ENCODE measurements around the gene PCNX2.
A peak's percentile ranks its signal among the peaks of the same experiment; 100 is the strongest.

The PCNX2 gene

DNA sequence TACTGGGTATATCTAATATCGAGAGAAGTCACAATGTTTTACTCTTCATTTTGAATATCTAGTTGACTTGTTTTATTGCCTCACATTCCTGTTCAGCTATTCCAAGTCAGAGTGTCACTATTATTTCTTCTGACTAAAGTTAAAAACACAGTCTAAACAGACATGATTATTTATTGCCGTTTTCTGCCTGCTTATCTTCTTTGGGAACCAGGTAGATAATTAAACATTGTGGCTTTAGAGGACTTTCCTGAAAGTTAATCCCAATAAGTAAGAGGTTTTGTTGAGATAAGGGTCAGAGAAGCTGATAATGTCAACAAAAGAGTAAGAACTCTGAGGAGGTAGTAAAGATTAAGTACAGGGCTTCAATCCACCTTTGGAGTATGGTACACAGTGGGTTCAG is 53.8 kb downstream of the PCNX2 start (continued):
- TF ChIP-seq ZNF366 (tag by site-specific recombination; conservative IDR thresholded peaks at IDR 0.05), result peak; percentile 81
- peak; percentile 100 for TF ChIP-seq OSR2 (tag by site-specific recombination; IDR thresholded peaks at IDR 0.05)
- TF ChIP-seq GLI2 (tag by site-specific recombination; IDR thresholded peaks at IDR 0.05; ENCODE audit: borderline replicate concordance, low read depth), result peak; percentile 95
- no peak for TF ChIP-seq ZNF514 (tag by site-specific recombination; IDR thresholded peaks at IDR 0.05)
- TF ChIP-seq SCRT1 (tag by site-specific recombination; IDR thresholded peaks at IDR 0.05; ENCODE audit: borderline replicate concordance), result peak; percentile 90
- TF ChIP-seq, protein P1, sequence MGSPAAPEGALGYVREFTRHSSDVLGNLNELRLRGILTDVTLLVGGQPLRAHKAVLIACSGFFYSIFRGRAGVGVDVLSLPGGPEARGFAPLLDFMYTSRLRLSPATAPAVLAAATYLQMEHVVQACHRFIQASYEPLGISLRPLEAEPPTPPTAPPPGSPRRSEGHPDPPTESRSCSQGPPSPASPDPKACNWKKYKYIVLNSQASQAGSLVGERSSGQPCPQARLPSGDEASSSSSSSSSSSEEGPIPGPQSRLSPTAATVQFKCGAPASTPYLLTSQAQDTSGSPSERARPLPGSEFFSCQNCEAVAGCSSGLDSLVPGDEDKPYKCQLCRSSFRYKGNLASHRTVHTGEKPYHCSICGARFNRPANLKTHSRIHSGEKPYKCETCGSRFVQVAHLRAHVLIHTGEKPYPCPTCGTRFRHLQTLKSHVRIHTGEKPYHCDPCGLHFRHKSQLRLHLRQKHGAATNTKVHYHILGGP (tag by site-specific recombination; IDR thresholded peaks at IDR 0.05), result peak; percentile 97
- TF ChIP-seq GLIS1 (tag by site-specific recombination; IDR thresholded peaks at IDR 0.05), result peak; percentile 91
- TF ChIP-seq ZNF146 (tag by site-specific recombination; IDR thresholded peaks at IDR 0.05), result 0 out of 2 replicates have a peak, but pooled peaks have one; percentile 67
- TF ChIP-seq ZSCAN30 (tag by site-specific recombination; IDR thresholded peaks at IDR 0.05), result peak; percentile 97
- TF ChIP-seq ZNF792 (tag by site-specific recombination; IDR thresholded peaks at IDR 0.05), result peak; percentile 63; the same call in 1 of the 2 replicates
- peak; percentile 93 for TF ChIP-seq ZNF664 (tag by site-specific recombination; IDR thresholded peaks at IDR 0.05)
- peak; percentile 66 for TF ChIP-seq ZNF600 (tag by site-specific recombination; IDR thresholded peaks at IDR 0.05)
- peak; percentile 75; the same call in 1 of the 2 replicates for TF ChIP-seq ZNF561 (tag by site-specific recombination; IDR thresholded peaks at IDR 0.05; ENCODE audit: borderline replicate concordance)
- TF ChIP-seq ZBTB8A (tag by site-specific recombination; IDR thresholded peaks at IDR 0.05), result peak; percentile 65
- TF ChIP-seq, protein P2, sequence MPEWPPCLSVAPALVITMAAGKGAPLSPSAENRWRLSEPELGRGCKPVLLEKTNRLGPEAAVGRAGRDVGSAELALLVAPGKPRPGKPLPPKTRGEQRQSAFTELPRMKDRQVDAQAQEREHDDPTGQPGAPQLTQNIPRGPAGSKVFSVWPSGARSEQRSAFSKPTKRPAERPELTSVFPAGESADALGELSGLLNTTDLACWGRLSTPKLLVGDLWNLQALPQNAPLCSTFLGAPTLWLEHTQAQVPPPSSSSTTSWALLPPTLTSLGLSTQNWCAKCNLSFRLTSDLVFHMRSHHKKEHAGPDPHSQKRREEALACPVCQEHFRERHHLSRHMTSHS (tag by site-specific recombination; IDR thresholded peaks at IDR 0.05), result peak; percentile 26; the same call in 1 of the 2 replicates
- TF ChIP-seq ZNF140 (tag by site-specific recombination; IDR thresholded peaks at IDR 0.05), result no peak
- peak; percentile 87 for TF ChIP-seq ZNF394 (tag by site-specific recombination; IDR thresholded peaks at IDR 0.05; ENCODE audit: borderline replicate concordance)
- peak; percentile 75; the same call in 1 of the 2 replicates for TF ChIP-seq BCL11B (tag by site-specific recombination; IDR thresholded peaks at IDR 0.05; ENCODE audit: low read depth)
- 0 out of 2 replicates have a peak, but pooled peaks have one; percentile 51 for TF ChIP-seq ZNF391 (tag by site-specific recombination; IDR thresholded peaks at IDR 0.05; ENCODE audit: borderline replicate concordance, low read depth)
- TF ChIP-seq BCL11A (tag by site-specific recombination; IDR thresholded peaks at IDR 0.05; ENCODE audit: low read depth), result peak; percentile 96
- no peak for TF ChIP-seq ZNF548 (tag by site-specific recombination; IDR thresholded peaks at IDR 0.05)
- peak; percentile 100 for TF ChIP-seq ZNF843 (tag by site-specific recombination; IDR thresholded peaks at IDR 0.05)
- peak; percentile 77; the same call in 1 of the 2 replicates for TF ChIP-seq TRIM28 (IDR thresholded peaks at IDR 0.05; ENCODE audit: borderline replicate concordance, low read length)
- TF ChIP-seq MZF1 (tag by site-specific recombination; IDR thresholded peaks at IDR 0.05; ENCODE audit: borderline replicate concordance), result peak; percentile 86
- TF ChIP-seq ZNF10 (tag by site-specific recombination; IDR thresholded peaks at IDR 0.05), result peak; percentile 88
- TF ChIP-seq ZNF521 (tag by site-specific recombination; IDR thresholded peaks at IDR 0.05), result no peak
- TF ChIP-seq, protein P3, sequence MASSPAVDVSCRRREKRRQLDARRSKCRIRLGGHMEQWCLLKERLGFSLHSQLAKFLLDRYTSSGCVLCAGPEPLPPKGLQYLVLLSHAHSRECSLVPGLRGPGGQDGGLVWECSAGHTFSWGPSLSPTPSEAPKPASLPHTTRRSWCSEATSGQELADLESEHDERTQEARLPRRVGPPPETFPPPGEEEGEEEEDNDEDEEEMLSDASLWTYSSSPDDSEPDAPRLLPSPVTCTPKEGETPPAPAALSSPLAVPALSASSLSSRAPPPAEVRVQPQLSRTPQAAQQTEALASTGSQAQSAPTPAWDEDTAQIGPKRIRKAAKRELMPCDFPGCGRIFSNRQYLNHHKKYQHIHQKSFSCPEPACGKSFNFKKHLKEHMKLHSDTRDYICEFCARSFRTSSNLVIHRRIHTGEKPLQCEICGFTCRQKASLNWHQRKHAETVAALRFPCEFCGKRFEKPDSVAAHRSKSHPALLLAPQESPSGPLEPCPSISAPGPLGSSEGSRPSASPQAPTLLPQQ (tag by site-specific recombination; IDR thresholded peaks at IDR 0.05), result peak; percentile 79
- TF ChIP-seq ZNF174 (tag by site-specific recombination; IDR thresholded peaks at IDR 0.05), result no peak; the same call in 1 of the 2 replicates
- TF ChIP-seq ZFP69B (tag by site-specific recombination; IDR thresholded peaks at IDR 0.05), result peak; percentile 38; the same call in 1 of the 2 replicates
- TF ChIP-seq, protein P4, sequence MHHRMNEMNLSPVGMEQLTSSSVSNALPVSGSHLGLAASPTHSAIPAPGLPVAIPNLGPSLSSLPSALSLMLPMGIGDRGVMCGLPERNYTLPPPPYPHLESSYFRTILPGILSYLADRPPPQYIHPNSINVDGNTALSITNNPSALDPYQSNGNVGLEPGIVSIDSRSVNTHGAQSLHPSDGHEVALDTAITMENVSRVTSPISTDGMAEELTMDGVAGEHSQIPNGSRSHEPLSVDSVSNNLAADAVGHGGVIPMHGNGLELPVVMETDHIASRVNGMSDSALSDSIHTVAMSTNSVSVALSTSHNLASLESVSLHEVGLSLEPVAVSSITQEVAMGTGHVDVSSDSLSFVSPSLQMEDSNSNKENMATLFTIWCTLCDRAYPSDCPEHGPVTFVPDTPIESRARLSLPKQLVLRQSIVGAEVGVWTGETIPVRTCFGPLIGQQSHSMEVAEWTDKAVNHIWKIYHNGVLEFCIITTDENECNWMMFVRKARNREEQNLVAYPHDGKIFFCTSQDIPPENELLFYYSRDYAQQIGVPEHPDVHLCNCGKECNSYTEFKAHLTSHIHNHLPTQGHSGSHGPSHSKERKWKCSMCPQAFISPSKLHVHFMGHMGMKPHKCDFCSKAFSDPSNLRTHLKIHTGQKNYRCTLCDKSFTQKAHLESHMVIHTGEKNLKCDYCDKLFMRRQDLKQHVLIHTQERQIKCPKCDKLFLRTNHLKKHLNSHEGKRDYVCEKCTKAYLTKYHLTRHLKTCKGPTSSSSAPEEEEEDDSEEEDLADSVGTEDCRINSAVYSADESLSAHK (tag by site-specific recombination; IDR thresholded peaks at IDR 0.05), result peak; percentile 90
- TF ChIP-seq, protein P5, sequence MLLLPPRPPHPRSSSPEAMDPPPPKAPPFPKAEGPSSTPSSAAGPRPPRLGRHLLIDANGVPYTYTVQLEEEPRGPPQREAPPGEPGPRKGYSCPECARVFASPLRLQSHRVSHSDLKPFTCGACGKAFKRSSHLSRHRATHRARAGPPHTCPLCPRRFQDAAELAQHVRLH (tag by site-specific recombination; IDR thresholded peaks at IDR 0.05), result peak; percentile 99
- TF ChIP-seq KLF1 (tag by site-specific recombination; IDR thresholded peaks at IDR 0.05), result peak; percentile 59; the same call in 1 of the 2 replicates
- peak; percentile 97 for TF ChIP-seq IKZF3 (tag by site-specific recombination; IDR thresholded peaks at IDR 0.05)
- TF ChIP-seq OVOL3 (tag by site-specific recombination; IDR thresholded peaks at IDR 0.05), result peak; percentile 98
- TF ChIP-seq KLF8 (tag by site-specific recombination; IDR thresholded peaks at IDR 0.05), result peak; percentile 97
- TF ChIP-seq ZSCAN23 (tag by site-specific recombination; IDR thresholded peaks at IDR 0.05), result peak; percentile 97
- peak; percentile 86 for TF ChIP-seq KLF10 (tag by site-specific recombination; IDR thresholded peaks at IDR 0.05)
